CD4-positive, alpha-beta T cell treated with Interleukin-17A for 1 hour (primary cell): ENCODE measurements around the gene CHSY1.
A peak's percentile ranks its signal among the peaks of the same experiment; 100 is the strongest.

Source experiments
- DNase-seq: peaks from one replicate; pipeline ENCODE4 v3.0.0-alpha.2; 2020

CHSY1 gene

GRCh38 chr15:101149864-101150722 lies 101.8 kb downstream of the CHSY1 start:
- no peak for DNase-seq

GRCh38 chr15:101148881-101149664 lies 102.8 kb downstream of the CHSY1 start:
- no peak for DNase-seq

GRCh38 chr15:101148166-101148880 lies 103.5 kb downstream of the CHSY1 start:
- DNase-seq: no peak

GRCh38 chr15:101147181-101147580 lies 104.7 kb downstream of the CHSY1 start:
- DNase-seq: no peak

GRCh38 chr15:101146118-101146702 lies 105.6 kb downstream of the CHSY1 start:
- no peak for DNase-seq

GRCh38 chr15:101145362-101145761 lies 106.5 kb downstream of the CHSY1 start:
- no peak for DNase-seq

- no peak for DNase-seq
Observed at GRCh38 chr15:101143321-101143720, 108.5 kb downstream of the CHSY1 start.

GRCh38 chr15:101142711-101143110 lies 109.1 kb downstream of the CHSY1 start:
- no peak for DNase-seq

- no peak for DNase-seq
Observed at GRCh38 chr15:101141926-101142527, 109.8 kb downstream of the CHSY1 start.

GRCh38 chr15:101140697-101141065 lies 111.2 kb downstream of the CHSY1 start:
- no peak for DNase-seq

GRCh38 chr15:101139986-101140696 lies 111.7 kb downstream of the CHSY1 start:
- no peak for DNase-seq

- no peak for DNase-seq
Observed at GRCh38 chr15:101138913-101139880, 112.7 kb downstream of the CHSY1 start.

GRCh38 chr15:101138086-101138660 lies 113.7 kb downstream of the CHSY1 start:
- DNase-seq: no peak

GRCh38 chr15:101137312-101137940 lies 114.4 kb downstream of the CHSY1 start:
- DNase-seq: no peak

- DNase-seq: no peak
Observed at GRCh38 chr15:101136381-101137268, 115.2 kb downstream of the CHSY1 start.

GRCh38 chr15:101135532-101136166 lies 116.2 kb downstream of the CHSY1 start:
- peak; percentile 20 for DNase-seq

GRCh38 chr15:101134780-101135179 lies 117.1 kb downstream of the CHSY1 start:
- DNase-seq: no peak

GRCh38 chr15:101133751-101134261 lies 118.0 kb downstream of the CHSY1 start:
- no peak for DNase-seq
